HG03103 (cell line): ENCODE results near the gene TSG101.

ENCODE experiments used
- ATAC-seq: cut with Tn5 transposase; IDR thresholded peaks from one replicate; pipeline ENCODE4 v1.9.1; 2021; ENCODE audit warnings: low read depth; ENCODE audit not compliant: unreplicated experiment

TSG101 gene, protein sequence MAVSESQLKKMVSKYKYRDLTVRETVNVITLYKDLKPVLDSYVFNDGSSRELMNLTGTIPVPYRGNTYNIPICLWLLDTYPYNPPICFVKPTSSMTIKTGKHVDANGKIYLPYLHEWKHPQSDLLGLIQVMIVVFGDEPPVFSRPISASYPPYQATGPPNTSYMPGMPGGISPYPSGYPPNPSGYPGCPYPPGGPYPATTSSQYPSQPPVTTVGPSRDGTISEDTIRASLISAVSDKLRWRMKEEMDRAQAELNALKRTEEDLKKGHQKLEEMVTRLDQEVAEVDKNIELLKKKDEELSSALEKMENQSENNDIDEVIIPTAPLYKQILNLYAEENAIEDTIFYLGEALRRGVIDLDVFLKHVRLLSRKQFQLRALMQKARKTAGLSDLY

DNA sequence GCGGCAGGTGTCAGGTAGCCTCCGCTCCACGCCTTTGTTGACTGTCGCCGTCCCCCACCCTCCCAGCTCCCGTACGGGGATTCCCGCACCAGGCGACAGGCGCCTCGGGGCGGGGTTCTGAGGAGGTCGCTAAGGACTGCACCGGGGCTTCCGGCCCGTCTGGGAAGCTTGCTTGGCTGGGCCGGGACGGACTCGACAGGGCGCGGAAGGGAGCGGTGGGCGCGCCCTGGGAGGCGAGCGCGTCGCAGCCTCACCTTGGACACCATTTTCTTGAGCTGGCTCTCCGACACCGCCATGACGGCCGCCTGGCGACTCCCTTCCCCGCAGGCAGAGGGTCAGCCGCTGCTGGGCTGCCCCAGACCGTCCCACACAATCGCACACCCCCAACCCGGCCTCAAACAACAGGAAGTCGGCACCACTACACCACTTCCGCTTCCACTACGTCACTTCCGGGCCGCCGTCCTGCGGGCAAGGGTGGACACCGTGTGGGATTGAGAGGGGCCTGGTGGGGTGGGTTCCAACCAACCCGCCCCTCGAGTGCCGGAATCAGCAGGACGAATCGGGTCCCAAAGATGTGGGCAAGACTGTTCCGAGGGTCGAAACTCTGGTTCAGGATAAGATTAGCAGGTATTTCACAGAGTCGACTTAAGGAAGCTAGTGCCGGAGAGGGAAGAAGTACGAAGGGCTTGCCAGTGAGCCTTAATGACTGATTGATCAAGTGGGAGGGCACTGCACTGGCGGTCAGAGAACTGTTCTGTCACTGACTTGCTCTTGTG is at the start of gene TSG101:
TSS of gene TSG101 (minus strand) at position 422 of the 776 bp plus-strand sequence. CDS start at position 296, 126 bp downstream.
- peak; percentile 90 for ATAC-seq

- no peak for ATAC-seq
Measured at GRCh38 chr11:18575361-18575760, 48.6 kb upstream of the TSG101 start.

- ATAC-seq = no peak
Measured at GRCh38 chr11:18567081-18567480, 40.3 kb upstream of the TSG101 start.

DNA sequence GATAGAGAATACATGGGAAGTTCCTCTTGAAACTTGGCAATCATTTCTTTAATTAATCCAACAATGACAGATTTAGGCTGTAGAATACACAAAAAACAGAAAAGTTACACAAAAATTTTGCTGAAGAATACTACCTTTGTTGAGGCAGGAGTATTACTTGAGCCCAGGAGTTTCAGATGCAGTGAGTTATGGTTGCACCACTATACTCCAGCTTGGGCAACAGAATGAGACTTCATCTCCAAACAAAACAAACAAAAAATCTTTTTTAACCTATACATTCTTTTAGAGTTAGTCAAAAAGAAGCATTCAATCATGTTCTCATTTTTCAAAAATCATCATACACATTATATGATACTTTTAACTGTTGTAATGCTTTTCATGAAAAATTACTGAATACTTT is 39.7 kb upstream of the TSG101 start:
- ATAC-seq = no peak

- no peak for ATAC-seq
Measured at GRCh38 chr11:18564149-18564548, 37.4 kb upstream of the TSG101 start.

DNA sequence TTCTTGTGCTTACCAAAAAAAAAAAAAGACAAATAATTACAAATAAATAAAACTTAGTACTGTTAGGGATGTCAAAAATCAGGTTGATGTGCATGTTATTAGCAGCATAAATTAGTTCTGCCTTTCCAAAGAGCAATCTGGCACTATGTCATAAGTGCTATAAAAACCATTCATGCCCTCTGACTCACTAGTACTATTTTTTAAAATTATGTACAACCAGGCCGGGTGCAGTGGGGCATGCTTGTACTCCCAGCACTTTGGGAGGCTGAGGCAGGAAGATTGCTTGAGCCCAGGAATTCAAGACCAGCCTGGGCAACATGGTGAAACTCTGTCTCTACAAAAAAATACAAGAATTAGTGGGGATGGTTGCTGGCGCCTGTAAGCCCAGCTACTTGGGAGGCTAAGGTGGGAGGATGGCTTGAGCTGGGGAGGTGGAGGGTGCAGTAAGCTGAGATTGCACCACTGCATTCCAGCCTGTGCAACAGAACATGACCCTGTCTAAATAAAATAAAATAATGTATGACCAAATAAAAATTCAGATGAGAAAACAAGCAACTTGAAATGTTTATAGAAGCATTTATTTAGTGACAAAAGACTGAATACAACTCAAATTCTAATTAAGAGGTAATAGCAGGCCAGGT is 36.5 kb upstream of the TSG101 start:
- no peak for ATAC-seq

DNA sequence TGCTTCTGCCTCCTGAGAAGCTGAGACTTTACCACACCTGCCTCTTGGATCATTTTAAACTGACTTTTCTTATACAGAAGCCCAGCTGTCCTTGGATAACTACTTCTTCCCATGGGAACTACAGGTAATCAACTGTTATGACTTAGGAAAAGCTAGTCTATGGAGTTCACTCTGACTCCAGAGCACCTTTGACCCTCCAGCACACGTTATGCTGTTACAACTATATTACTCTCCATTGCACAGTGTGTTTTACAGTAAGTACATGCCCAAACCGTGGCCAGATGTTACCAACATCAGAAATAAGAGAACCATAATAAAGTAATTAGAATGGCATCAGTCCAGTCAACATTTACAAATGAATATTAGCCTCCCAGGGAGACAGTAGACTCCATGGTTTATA is 21.3 kb upstream of the TSG101 start:
- ATAC-seq = no peak

GRCh38 chr11:18540207-18541009 is 13.7 kb upstream of the TSG101 start:
- no peak for ATAC-seq

- ATAC-seq = no peak
Measured at GRCh38 chr11:18536209-18536608, 9.5 kb upstream of the TSG101 start.

- ATAC-seq = no peak
Measured at GRCh38 chr11:18534245-18534644, 7.5 kb upstream of the TSG101 start.

- ATAC-seq = no peak
Measured at GRCh38 chr11:18533365-18533764, 6.6 kb upstream of the TSG101 start.

- ATAC-seq = no peak
Measured at GRCh38 chr11:18527512-18527911, 770 bp upstream of the TSG101 start.

DNA sequence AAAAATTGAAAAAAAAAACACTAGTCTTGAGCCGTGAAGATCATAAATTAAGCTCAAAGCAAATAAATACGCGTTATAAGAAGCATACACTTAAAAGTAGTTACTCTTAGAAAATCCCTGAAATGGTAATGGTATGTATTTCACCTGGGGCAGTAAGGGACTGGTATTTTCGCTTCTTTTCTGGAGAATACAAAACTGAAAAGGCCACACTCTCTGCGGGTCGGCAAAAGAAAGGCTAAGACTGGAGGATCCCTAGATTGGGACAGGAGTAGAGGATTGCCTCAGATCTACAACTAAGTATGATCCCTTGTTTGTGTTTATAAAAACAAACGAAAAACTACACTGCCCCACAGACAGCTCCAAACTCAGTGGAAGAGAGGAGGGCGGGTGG is 617 bp downstream of the TSG101 start:
- ATAC-seq = no peak

DNA sequence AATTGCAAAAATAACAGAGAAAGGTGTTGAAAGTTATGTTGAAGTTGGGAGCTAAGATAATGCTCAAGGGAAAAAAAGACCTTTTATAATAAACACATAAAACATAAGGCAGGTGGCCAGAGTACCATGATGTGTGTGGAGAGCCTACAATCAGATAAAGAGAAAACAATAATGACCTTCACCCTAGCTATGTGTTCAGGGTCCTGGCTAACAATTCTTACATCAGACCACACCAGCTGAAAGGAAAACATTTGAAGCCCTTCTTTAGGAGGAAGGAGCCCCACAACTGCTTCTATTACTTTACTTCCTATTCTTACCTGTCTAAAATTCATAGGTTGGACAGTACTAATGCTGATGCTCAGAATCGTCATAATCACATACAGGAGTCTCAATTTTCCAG is 2.5 kb downstream of the TSG101 start:
- no peak for ATAC-seq

DNA sequence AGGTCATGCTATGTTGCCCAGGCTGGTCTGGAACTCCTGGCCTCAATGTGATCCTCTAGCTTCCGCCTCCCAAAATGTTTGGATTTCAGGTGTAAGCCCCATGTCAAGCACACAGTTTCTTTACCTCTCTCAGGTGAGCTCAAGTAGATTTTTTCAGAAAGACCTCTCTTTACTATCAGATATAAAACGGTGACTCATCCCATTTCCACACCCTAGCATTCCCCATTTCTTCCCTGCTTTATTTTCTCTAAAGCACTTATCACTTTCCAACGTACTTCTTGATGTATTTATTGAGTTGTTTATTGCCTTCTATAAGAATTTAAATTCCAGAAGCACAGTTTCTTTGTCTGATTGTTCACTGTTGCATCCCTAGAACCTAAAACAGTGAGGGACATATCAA is 3.7 kb downstream of the TSG101 start:
- no peak for ATAC-seq

DNA sequence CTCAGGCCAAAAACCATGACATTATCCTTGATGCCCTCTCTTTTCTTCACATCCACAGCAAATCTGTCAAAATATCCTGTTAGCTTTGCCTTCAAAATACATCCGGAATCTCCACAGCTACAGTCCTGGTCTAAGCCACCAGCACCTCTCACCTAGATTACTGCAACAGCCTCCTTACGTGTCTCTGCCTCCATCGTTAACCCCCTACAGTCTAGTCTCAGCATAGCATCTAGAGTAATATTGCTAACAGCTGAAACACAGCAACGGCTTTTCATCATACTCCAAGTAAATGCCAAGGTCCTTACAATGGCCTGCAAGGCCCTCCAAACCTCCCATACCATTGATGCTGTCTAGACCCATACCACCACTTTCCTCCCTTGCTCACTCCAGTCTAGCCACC is 4.4 kb downstream of the TSG101 start:
- ATAC-seq = no peak

DNA sequence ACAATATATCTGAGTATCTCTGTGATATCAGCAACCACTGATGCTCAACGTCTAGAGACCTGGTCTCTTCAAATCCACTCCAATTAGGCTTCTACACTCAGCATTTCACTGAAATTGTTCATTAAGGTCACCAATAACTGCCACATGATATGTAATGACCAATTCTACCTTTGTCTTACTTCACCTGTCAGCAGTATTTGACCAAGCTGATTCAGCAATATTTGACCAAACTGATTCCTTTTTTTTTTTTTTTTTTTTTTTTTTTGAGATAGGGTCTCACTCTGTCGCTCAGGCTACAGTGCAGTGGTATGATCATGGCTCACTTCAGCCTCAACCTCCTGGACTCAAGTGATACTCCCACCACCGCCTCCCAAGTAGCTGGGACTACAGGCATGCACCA is 5.6 kb downstream of the TSG101 start:
- no peak for ATAC-seq

DNA sequence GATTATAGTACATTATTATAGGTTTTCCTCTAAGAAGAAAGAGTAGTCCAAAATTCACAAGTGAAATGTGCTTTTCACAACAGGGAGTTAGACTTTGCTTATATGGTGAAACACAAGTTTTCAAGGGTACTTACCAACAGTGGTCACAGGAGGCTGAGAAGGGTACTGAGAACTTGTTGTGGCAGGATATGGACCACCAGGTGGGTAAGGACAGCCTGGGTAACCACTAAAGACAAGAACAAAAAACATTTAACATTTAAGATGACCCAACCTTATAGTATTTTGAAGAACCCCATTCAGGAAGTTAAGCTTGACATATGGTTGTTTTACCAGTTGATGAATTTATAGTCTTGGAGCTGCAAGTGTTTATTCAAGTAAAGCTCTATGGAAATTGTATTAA is 24.4 kb downstream of the TSG101 start:
- ATAC-seq = no peak

- no peak for ATAC-seq
Measured at GRCh38 chr11:18501629-18502028, 25.1 kb downstream of the TSG101 start.

- ATAC-seq = no peak
Measured at GRCh38 chr11:18498039-18498438, 28.7 kb downstream of the TSG101 start.

- ATAC-seq = no peak
Measured at GRCh38 chr11:18495703-18496102, 31.0 kb downstream of the TSG101 start.
